ENCODE data around the gene BAD. TPM values are rescaled to one million over a fixed set of nuclear protein-coding genes. Genes with fewer than 3 reads are reported as not detected.

The BAD gene
- total and polyA plus RNA-seq, 10 donors, result 27.0 to 67.3 (median 40.4) TPM

- intact Hi-C loops (cut with DNase I; ENCODE audit: low total_unique reads), result no loop called here
- H3K27ac ChIP-seq, result no peak overlapping the region
These were observed 20.1 kb downstream of the BAD start for GRCh38 chr11:64264371-64264852.

GRCh38 chr11:64263947-64264317 is 20.5 kb downstream of the BAD start:
- H3K4me1 ChIP-seq, result peaks cover 21 to 30% (median 25%) of the 10 kb centered on the region in 6 donors
- TF ChIP-seq POLR2A (IDR thresholded peaks at IDR 0.05) (no peak), POLR2AphosphoS5 (IDR thresholded peaks at IDR 0.05) (no peak), CTCF (IDR thresholded peaks at IDR 0.05 in 8 of 11, conservative IDR thresholded peaks at IDR 0.05 in 3 of 11) (no peak)
- intact Hi-C loops (cut with DNase I; ENCODE audit: low total_unique reads), result no loop called here
- H3K27ac ChIP-seq, result no peak overlapping the region
- no peak for DNase-seq
- H3K4me3 ChIP-seq, result no peak overlapping the region
- H3K9me3 ChIP-seq, result no peaks in the 10 kb centered on the region
- H3K27me3 ChIP-seq (replicated peaks in 1 of 7), result no peaks in the 10 kb centered on the region
- peaks cover 0 to 87% (median 53%) of the 10 kb centered on the region in 6 donors for H3K36me3 ChIP-seq
- 91 to 97% (median 96%) methylated on average over 3 to 8 of the region's 8 CpGs for WGBS, 5 donors

More at GRCh38 chr11:64264371-64264852, 20.1 kb downstream of the BAD start:
- TF ChIP-seq CTCF (IDR thresholded peaks at IDR 0.05 in 8 of 11, conservative IDR thresholded peaks at IDR 0.05 in 3 of 11), result no peak
- no peak for TF ChIP-seq POLR2AphosphoS5 (IDR thresholded peaks at IDR 0.05)
- TF ChIP-seq POLR2A (IDR thresholded peaks at IDR 0.05), result no peak
- H3K9me3 ChIP-seq, result no peaks in the 10 kb centered on the region
- peaks cover 0 to 82% (median 48%) of the 10 kb centered on the region in 6 donors for H3K36me3 ChIP-seq
- DNase-seq, result no peak
- 92 to 98% (median 95%) methylated on average over 5 to 10 of the region's 10 CpGs for WGBS, 5 donors
- no peaks in the 10 kb centered on the region for H3K27me3 ChIP-seq (replicated peaks in 1 of 7)
- H3K4me3 ChIP-seq, result no peak overlapping the region
- peaks cover 22 to 34% (median 27%) of the 10 kb centered on the region in 6 donors for H3K4me1 ChIP-seq

- DNase-seq, result peak; percentile 72
- 87 to 90% (median 88%) methylated on average over 26 to 29 of the region's 29 CpGs for WGBS, 5 donors
- H3K27me3 ChIP-seq (replicated peaks in 1 of 7), result no peaks in the 10 kb centered on the region
- no peak overlapping the region for H3K27ac ChIP-seq
- H3K4me1 ChIP-seq, result peaks cover 14 to 23% (median 19%) of the 10 kb centered on the region in 6 donors
- intact Hi-C loops (cut with DNase I; ENCODE audit: low total_unique reads), result no loop called here
- no peaks in the 10 kb centered on the region for H3K9me3 ChIP-seq
- H3K4me3 ChIP-seq, result no peak overlapping the region
- peaks cover 0 to 94% (median 59%) of the 10 kb centered on the region in 6 donors for H3K36me3 ChIP-seq
- no peak for TF ChIP-seq CTCF (IDR thresholded peaks at IDR 0.05 in 8 of 11, conservative IDR thresholded peaks at IDR 0.05 in 3 of 11)
- no peak for TF ChIP-seq POLR2A (IDR thresholded peaks at IDR 0.05)
- peak in 1 of 3 donors; percentile 14 for TF ChIP-seq POLR2AphosphoS5 (IDR thresholded peaks at IDR 0.05)
These were observed 21.2 kb downstream of the BAD start for GRCh38 chr11:64263021-64263946.

Measured in spleen (tissue), 11 donors.